Measurements from ENCODE around the gene RFPL2.
"Not testable (repeated sequence)": the region's sequence is repeated elsewhere in the genome, so short reads cannot be mapped to it uniquely, and the experiment has no call there.

Gene RFPL2

GRCh38 chr22:32165681-32166080 is 39.2 kb downstream of the RFPL2 start:
- no peak for DNase-seq (ENCODE audit: low read depth)
- in situ Hi-C loops (cut with HindIII; ENCODE audit: low sequenced_read_pairs) = no loop called here
- H3K4me3 ChIP-seq (ENCODE audit: low read depth, low read length) = no peak overlapping the region
- TF ChIP-seq CTCF (IDR thresholded peaks at IDR 0.05; ENCODE audit: low read depth, low read length, missing control alignments) = no peak

- no peak for TF ChIP-seq CTCF (IDR thresholded peaks at IDR 0.05; ENCODE audit: low read depth, low read length, missing control alignments)
- in situ Hi-C loops (cut with HindIII; ENCODE audit: low sequenced_read_pairs) = no loop called here
- DNase-seq (ENCODE audit: low read depth) = no peak
- H3K4me3 ChIP-seq (ENCODE audit: low read depth, low read length) = no peak overlapping the region
Measured at GRCh38 chr22:32164075-32164860, 40.6 kb downstream of the RFPL2 start.

GRCh38 chr22:32160411-32160810 is 44.5 kb downstream of the RFPL2 start:
- DNase-seq (ENCODE audit: low read depth); H3K4me3 ChIP-seq (ENCODE audit: low read depth, low read length); in situ Hi-C loops (cut with HindIII; ENCODE audit: low sequenced_read_pairs): not testable (repeated sequence)

- DNase-seq (ENCODE audit: low read depth) = no peak
- in situ Hi-C loops (cut with HindIII; ENCODE audit: low sequenced_read_pairs) = no loop called here
- H3K4me3 ChIP-seq (ENCODE audit: low read depth, low read length) = no peak within 1 kb of the TSS
- no peak for TF ChIP-seq CTCF (IDR thresholded peaks at IDR 0.05; ENCODE audit: low read depth, low read length, missing control alignments)
Measured at GRCh38 chr22:32158712-32159533, 46.0 kb downstream of the RFPL2 start, which contains the start of gene C22orf42. Gene C22orf42 (minus strand): TSS chr22:32159303. CDS start chr22:32159215, 88 bp downstream.

GRCh38 chr22:32157632-32158031 is 47.2 kb downstream of the RFPL2 start:
- DNase-seq (ENCODE audit: low read depth); in situ Hi-C loops (cut with HindIII; ENCODE audit: low sequenced_read_pairs); H3K4me3 ChIP-seq (ENCODE audit: low read depth, low read length): not testable (repeated sequence)

- DNase-seq (ENCODE audit: low read depth); H3K4me3 ChIP-seq (ENCODE audit: low read depth, low read length); in situ Hi-C loops (cut with HindIII; ENCODE audit: low sequenced_read_pairs): not testable (repeated sequence)
Measured at GRCh38 chr22:32154727-32155126, 50.1 kb downstream of the RFPL2 start.

- H3K4me3 ChIP-seq (ENCODE audit: low read depth, low read length); DNase-seq (ENCODE audit: low read depth); in situ Hi-C loops (cut with HindIII; ENCODE audit: low sequenced_read_pairs): not testable (repeated sequence)
Measured at GRCh38 chr22:32151641-32152040, 53.2 kb downstream of the RFPL2 start.

- in situ Hi-C loops (cut with HindIII; ENCODE audit: low sequenced_read_pairs) = not testable (repeated sequence)
Measured at GRCh38 chr22:32150647-32151046, 54.2 kb downstream of the RFPL2 start.

GRCh38 chr22:32148372-32148771 is 56.5 kb downstream of the RFPL2 start:
- H3K4me3 ChIP-seq (ENCODE audit: low read depth, low read length); DNase-seq (ENCODE audit: low read depth); in situ Hi-C loops (cut with HindIII; ENCODE audit: low sequenced_read_pairs): not testable (repeated sequence)

More at GRCh38 chr22:32150647-32151046, 54.2 kb downstream of the RFPL2 start:
- H3K4me3 ChIP-seq (ENCODE audit: low read depth, low read length); DNase-seq (ENCODE audit: low read depth): not testable (repeated sequence)

GRCh38 chr22:32147128-32147527 is 57.7 kb downstream of the RFPL2 start:
- in situ Hi-C loops (cut with HindIII; ENCODE audit: low sequenced_read_pairs); DNase-seq (ENCODE audit: low read depth); H3K4me3 ChIP-seq (ENCODE audit: low read depth, low read length): not testable (repeated sequence)
